Measurements from ENCODE around the gene SRPK3. TPM values are rescaled to one million over a fixed set of nuclear protein-coding genes. Genes with fewer than 3 reads are reported as not detected.

SRPK3 gene
- polyA plus RNA-seq, 4 donors: 0.15 to 1.1 (median 0.27) TPM; not detected in 1

GRCh38 chrX:153755136-153755535, 25.7 kb upstream of the SRPK3 start:
- Histone ChIP-seq H3K4me1 (ENCODE audit: control insufficient read depth in 3 of 3, insufficient read depth in 2 of 3, low read depth in 1 of 3, low read length in 2 of 3) (no peaks in the 10 kb centered on the region), H3K27ac (ENCODE audit: low read depth in 1 of 3, low read length in 2 of 3) (no peak overlapping the region), H3K4me3 (ENCODE audit: low read depth in 1 of 3, low read length in 3 of 3) (no peak overlapping the region), H3K27me3 (ENCODE audit: control insufficient read depth in 3 of 3, insufficient read depth in 3 of 3, low read length in 3 of 3) (no peaks in the 10 kb centered on the region), H3K9me3 (ENCODE audit: control insufficient read depth in 2 of 2, insufficient read depth in 1 of 2, low read depth in 1 of 2, low read length in 1 of 2) (no peaks in the 10 kb centered on the region), H3K36me3 (ENCODE audit: control insufficient read depth in 3 of 3, insufficient read depth in 2 of 3, low read depth in 1 of 3, low read length in 3 of 3) (no peaks in the 10 kb centered on the region)
- WGBS, 3 donors: 73 to 91% (median 90%) methylated on average over 1 of the region's 1 CpG
- no peak for DNase-seq
- FAIRE-seq: no peak

GRCh38 chrX:153761863-153762262, 19.0 kb upstream of the SRPK3 start:
- Histone ChIP-seq H3K9me3 (ENCODE audit: control insufficient read depth in 2 of 2, insufficient read depth in 1 of 2, low read depth in 1 of 2, low read length in 1 of 2) (no peaks in the 10 kb centered on the region), H3K4me3 (ENCODE audit: low read depth in 1 of 3, low read length in 3 of 3) (no peak overlapping the region), H3K4me1 (ENCODE audit: control insufficient read depth in 3 of 3, insufficient read depth in 2 of 3, low read depth in 1 of 3, low read length in 2 of 3) (no peaks in the 10 kb centered on the region), H3K27me3 (ENCODE audit: control insufficient read depth in 3 of 3, insufficient read depth in 3 of 3, low read length in 3 of 3) (no peaks in the 10 kb centered on the region), H3K27ac (ENCODE audit: low read depth in 1 of 3, low read length in 2 of 3) (no peak overlapping the region), H3K36me3 (ENCODE audit: control insufficient read depth in 3 of 3, insufficient read depth in 2 of 3, low read depth in 1 of 3, low read length in 3 of 3) (no peaks in the 10 kb centered on the region)
- DNase-seq: no peak
- no peak for FAIRE-seq
- 83 to 86% (median 84%) methylated on average over 14 to 15 of the region's 15 CpGs for WGBS, 3 donors

- Histone ChIP-seq H3K36me3 (ENCODE audit: control insufficient read depth in 3 of 3, insufficient read depth in 2 of 3, low read depth in 1 of 3, low read length in 3 of 3) (no peaks in the 10 kb centered on the region), H3K27ac (ENCODE audit: low read depth in 1 of 3, low read length in 2 of 3) (no peak overlapping the region), H3K27me3 (ENCODE audit: control insufficient read depth in 3 of 3, insufficient read depth in 3 of 3, low read length in 3 of 3) (no peaks in the 10 kb centered on the region), H3K4me3 (ENCODE audit: low read depth in 1 of 3, low read length in 3 of 3) (no peak overlapping the region), H3K4me1 (ENCODE audit: control insufficient read depth in 3 of 3, insufficient read depth in 2 of 3, low read depth in 1 of 3, low read length in 2 of 3) (no peaks in the 10 kb centered on the region), H3K9me3 (ENCODE audit: control insufficient read depth in 2 of 2, insufficient read depth in 1 of 2, low read depth in 1 of 2, low read length in 1 of 2) (no peaks in the 10 kb centered on the region)
- 83 to 87% (median 84%) methylated on average over 12 to 14 of the region's 14 CpGs for WGBS, 3 donors
- DNase-seq: no peak
- no peak for FAIRE-seq
Measured at GRCh38 chrX:153762626-153763173, 18.1 kb upstream of the SRPK3 start.

DNA sequence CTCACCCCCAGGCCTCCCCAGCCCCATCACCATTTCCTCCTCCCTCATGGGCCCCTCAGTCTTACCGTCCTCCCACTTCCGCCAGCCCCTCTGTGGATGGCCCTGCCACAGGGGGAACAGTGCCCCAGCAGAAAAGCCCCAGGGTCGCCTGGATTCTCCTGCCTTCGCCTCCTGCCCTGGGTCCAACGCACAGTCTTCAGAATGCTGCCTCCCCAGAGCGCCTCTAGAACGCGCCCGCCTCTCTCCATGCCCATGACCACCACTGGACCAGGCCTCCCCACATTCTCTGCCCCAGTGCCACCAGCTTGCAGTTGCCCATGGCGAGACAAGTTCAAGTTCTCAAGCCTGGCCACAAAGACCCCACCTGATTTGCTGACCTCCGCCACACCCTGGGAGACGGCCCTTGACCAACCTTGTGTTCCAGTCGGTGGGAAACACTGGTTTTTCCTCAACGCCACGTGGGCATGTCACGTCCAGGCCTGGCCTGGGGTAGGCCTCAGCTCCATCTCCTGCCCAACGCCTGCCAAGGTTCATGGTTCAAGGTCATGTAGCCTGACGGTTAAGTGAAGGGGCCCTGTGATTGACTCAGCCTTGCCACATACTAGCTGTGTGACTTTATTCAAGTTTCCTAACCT, 17.4 kb upstream of the SRPK3 start:
- DNase-seq: no peak

DNA sequence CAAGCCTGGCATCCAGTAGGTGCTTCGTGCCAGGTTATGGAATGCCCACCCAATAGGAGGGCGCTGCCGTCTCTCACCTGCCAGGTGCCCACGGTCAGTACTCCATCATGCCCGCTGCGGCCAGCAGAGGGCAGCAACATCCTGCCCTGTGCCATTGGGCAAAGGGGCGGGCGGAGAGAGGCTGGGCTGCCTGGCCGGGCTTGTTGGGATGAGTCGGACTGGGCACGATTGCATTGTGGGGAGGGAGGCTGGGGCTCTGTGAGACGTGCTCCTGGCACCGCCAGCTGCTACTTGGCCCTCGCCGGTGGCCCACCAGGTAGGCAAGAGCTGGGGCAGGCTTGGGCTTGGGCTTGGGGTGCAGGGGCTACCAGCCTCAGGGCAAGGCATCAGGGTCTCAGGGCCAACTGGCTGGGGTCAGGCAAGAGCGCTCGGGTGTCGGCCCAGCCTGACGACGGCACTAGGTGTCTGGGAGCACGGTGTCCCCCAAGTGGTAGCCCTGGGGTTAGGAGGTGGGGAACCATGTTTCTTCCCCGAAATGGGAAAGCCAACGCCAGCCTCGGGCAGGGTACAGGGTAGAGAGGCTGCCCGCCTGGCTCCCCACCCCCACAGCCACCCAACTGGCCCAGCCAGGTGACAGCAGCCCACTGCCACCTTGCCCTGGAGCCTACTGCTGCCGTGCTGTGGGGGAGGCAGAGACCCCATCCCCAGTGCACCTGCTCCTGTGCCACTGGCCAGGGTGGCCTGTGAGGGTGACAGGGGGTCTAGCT, 16.7 kb upstream of the SRPK3 start, which contains the start of gene PLXNB3:
Gene PLXNB3 (plus strand): TSS at position 261 of the 767 bp plus-strand sequence. CDS start 1,287 bp downstream, outside the sequence.
- no peaks in the 10 kb centered on the region for H3K36me3 ChIP-seq (ENCODE audit: control insufficient read depth in 3 of 3, insufficient read depth in 2 of 3, low read depth in 1 of 3, low read length in 3 of 3)
- no peak within 1 kb of the TSS for H3K4me3 ChIP-seq (ENCODE audit: low read depth in 1 of 3, low read length in 3 of 3)
- peak within 1 kb of the TSS in 1 of 3 donors; percentile 9 for H3K27ac ChIP-seq (ENCODE audit: low read depth in 1 of 3, low read length in 2 of 3)
- no peaks in the 10 kb centered on the region for H3K9me3 ChIP-seq (ENCODE audit: control insufficient read depth in 2 of 2, insufficient read depth in 1 of 2, low read depth in 1 of 2, low read length in 1 of 2)
- FAIRE-seq: no peak
- WGBS, 3 donors: 15 to 33% (median 29%) methylated on average over 17 to 26 of the region's 26 CpGs
- H3K4me1 ChIP-seq (ENCODE audit: control insufficient read depth in 3 of 3, insufficient read depth in 2 of 3, low read depth in 1 of 3, low read length in 2 of 3): no peaks in the 10 kb centered on the region
- no peaks in the 10 kb centered on the region for H3K27me3 ChIP-seq (ENCODE audit: control insufficient read depth in 3 of 3, insufficient read depth in 3 of 3, low read length in 3 of 3)
- DNase-seq: peak; percentile 68 to 72

More for the DNA sequence above, 17.4 kb upstream of the SRPK3 start:
- Histone ChIP-seq H3K27ac (ENCODE audit: low read depth in 1 of 3, low read length in 2 of 3) (no peak overlapping the region), H3K27me3 (ENCODE audit: control insufficient read depth in 3 of 3, insufficient read depth in 3 of 3, low read length in 3 of 3) (no peaks in the 10 kb centered on the region), H3K4me1 (ENCODE audit: control insufficient read depth in 3 of 3, insufficient read depth in 2 of 3, low read depth in 1 of 3, low read length in 2 of 3) (no peaks in the 10 kb centered on the region), H3K36me3 (ENCODE audit: control insufficient read depth in 3 of 3, insufficient read depth in 2 of 3, low read depth in 1 of 3, low read length in 3 of 3) (no peaks in the 10 kb centered on the region), H3K4me3 (ENCODE audit: low read depth in 1 of 3, low read length in 3 of 3) (no peak overlapping the region), H3K9me3 (ENCODE audit: control insufficient read depth in 2 of 2, insufficient read depth in 1 of 2, low read depth in 1 of 2, low read length in 1 of 2) (no peaks in the 10 kb centered on the region)
- no peak for FAIRE-seq
- 70 to 86% (median 74%) methylated on average over 12 to 18 of the region's 18 CpGs for WGBS, 3 donors

- H3K4me3 ChIP-seq (ENCODE audit: low read depth in 1 of 3, low read length in 3 of 3): no peak overlapping the region
- DNase-seq: no peak
- no peaks in the 10 kb centered on the region for H3K4me1 ChIP-seq (ENCODE audit: control insufficient read depth in 3 of 3, insufficient read depth in 2 of 3, low read depth in 1 of 3, low read length in 2 of 3)
- WGBS, 3 donors: 29 to 86% (median 76%) methylated on average over 3 to 7 of the region's 7 CpGs
- no peaks in the 10 kb centered on the region for H3K9me3 ChIP-seq (ENCODE audit: control insufficient read depth in 2 of 2, insufficient read depth in 1 of 2, low read depth in 1 of 2, low read length in 1 of 2)
- no peaks in the 10 kb centered on the region for H3K36me3 ChIP-seq (ENCODE audit: control insufficient read depth in 3 of 3, insufficient read depth in 2 of 3, low read depth in 1 of 3, low read length in 3 of 3)
- H3K27me3 ChIP-seq (ENCODE audit: control insufficient read depth in 3 of 3, insufficient read depth in 3 of 3, low read length in 3 of 3): no peaks in the 10 kb centered on the region
- FAIRE-seq: no peak
- peak overlapping the region in 1 of 3 donors; percentile 9 for H3K27ac ChIP-seq (ENCODE audit: low read depth in 1 of 3, low read length in 2 of 3)
Measured at GRCh38 chrX:153764786-153765137, 16.1 kb upstream of the SRPK3 start.

DNA sequence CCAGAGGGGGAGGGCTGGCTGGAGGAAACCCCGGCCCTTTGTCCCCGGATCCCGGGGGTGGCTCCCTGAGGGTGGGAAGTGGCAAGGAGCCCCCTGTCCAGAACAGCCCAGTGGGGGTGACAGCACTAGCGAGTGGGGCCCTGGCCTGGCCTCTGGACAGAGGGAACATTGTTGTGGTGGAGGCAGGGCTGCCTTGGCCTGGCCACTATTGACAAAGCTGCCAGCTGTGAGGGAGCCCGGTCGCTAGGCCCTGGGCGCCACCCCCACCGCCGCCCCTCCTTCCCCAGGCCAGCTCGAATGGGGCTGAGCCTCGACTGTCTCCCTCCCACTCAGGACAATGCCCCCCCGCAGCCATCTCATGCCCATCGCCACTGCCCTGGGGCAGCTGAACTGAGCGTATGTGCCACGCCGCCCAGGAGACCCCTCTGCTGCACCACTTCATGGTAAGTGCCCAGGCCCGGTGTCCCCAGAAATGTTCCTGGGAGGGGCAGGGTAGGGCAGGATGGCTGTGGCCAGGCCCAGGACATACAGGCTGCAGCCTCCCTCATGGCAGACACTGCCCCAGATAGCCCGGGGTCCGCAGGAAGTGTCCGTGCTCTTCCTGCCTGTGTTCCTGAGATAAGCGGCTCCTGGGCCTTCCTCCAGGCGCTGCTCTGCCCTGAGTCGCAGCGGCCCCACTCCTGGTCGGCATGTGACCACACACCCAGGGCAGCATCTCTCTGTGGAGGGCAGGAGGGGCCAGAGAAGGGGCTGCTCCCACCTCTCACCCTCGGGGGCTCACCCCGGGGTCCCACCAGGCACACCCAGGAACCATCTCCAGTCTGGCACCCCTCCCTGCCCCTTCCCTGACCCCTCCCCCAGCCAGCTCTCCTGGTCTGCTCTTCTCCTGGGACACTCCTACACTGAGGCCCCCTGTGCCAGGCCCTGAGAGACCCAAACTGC, 15.4 kb upstream of the SRPK3 start:
- FAIRE-seq (no peak), DNase-seq (no peak)
- no peaks in the 10 kb centered on the region for H3K27me3 ChIP-seq (ENCODE audit: control insufficient read depth in 3 of 3, insufficient read depth in 3 of 3, low read length in 3 of 3)
- WGBS, 3 donors: 67 to 83% (median 80%) methylated on average over 8 to 27 of the region's 27 CpGs
- H3K36me3 ChIP-seq (ENCODE audit: control insufficient read depth in 3 of 3, insufficient read depth in 2 of 3, low read depth in 1 of 3, low read length in 3 of 3): no peaks in the 10 kb centered on the region
- H3K27ac ChIP-seq (ENCODE audit: low read depth in 1 of 3, low read length in 2 of 3): peak overlapping the region in 2 of 3 donors; percentile 24 to 38
- H3K4me1 ChIP-seq (ENCODE audit: control insufficient read depth in 3 of 3, insufficient read depth in 2 of 3, low read depth in 1 of 3, low read length in 2 of 3): no peaks in the 10 kb centered on the region
- no peaks in the 10 kb centered on the region for H3K9me3 ChIP-seq (ENCODE audit: control insufficient read depth in 2 of 2, insufficient read depth in 1 of 2, low read depth in 1 of 2, low read length in 1 of 2)
- no peak overlapping the region for H3K4me3 ChIP-seq (ENCODE audit: low read depth in 1 of 3, low read length in 3 of 3)

Data from small intestine (tissue), 7 donors.